H9 (cell line): ENCODE results near the gene KIF1A. TPM values are rescaled to one million over a fixed set of nuclear protein-coding genes. Genes with fewer than 3 reads are reported as not detected.

Experiments
- DNase-seq: peaks from one replicate; pipeline ENCODE4 v3.0.0-alpha.2; 2017
- H2AFZ ChIP-seq: one replicate; pipeline ENCODE4 v1.6.1; 2013; ENCODE audit warnings: mild to moderate bottlenecking, low read length, control low read depth, moderate library complexity
- H2AK5ac ChIP-seq: 2 replicates; pipeline ENCODE4 v1.6.1; 2013; ENCODE audit warnings: low read length, control low read depth, mixed read lengths; ENCODE audit not compliant: insufficient read length
- H2BK120ac ChIP-seq: one replicate; pipeline ENCODE4 v1.6.1; 2013; ENCODE audit warnings: low read depth, mild to moderate bottlenecking, low read length, control low read depth, inconsistent platforms; ENCODE audit not compliant: poor library complexity, severe bottlenecking
- H2BK12ac ChIP-seq: 2 replicates; pipeline ENCODE4 v1.6.1; 2013; ENCODE audit warnings: low read length, control low read depth, mixed read lengths, low read depth; ENCODE audit not compliant: insufficient read length
- H2BK15ac ChIP-seq: 2 replicates; pipeline ENCODE4 v1.6.1; 2013; ENCODE audit warnings: low read depth, low read length, control low read depth
- H2BK20ac ChIP-seq: one replicate; pipeline ENCODE4 v1.6.1; 2013; ENCODE audit warnings: low read depth, mild to moderate bottlenecking, low read length, control low read depth, inconsistent platforms; ENCODE audit not compliant: poor library complexity, severe bottlenecking
- H2BK5ac ChIP-seq: 2 replicates; pipeline ENCODE4 v1.6.1; 2013; ENCODE audit warnings: low read length, control low read depth, mixed read lengths; ENCODE audit not compliant: insufficient read length
- H3K14ac ChIP-seq: 2 replicates; pipeline ENCODE4 v1.6.1; 2013; ENCODE audit warnings: low read length, control low read depth; ENCODE audit not compliant: insufficient read depth
- H3K18ac ChIP-seq: 2 replicates; pipeline ENCODE4 v1.6.1; 2013; ENCODE audit warnings: low read depth, mild to moderate bottlenecking, mixed read lengths, low read length, control low read depth; ENCODE audit not compliant: insufficient read length
- H3K23ac ChIP-seq: 2 replicates; pipeline ENCODE4 v1.6.1; 2013; ENCODE audit warnings: low read length, control low read depth, mixed read lengths, low read depth; ENCODE audit not compliant: insufficient read length
- H3K23me2 ChIP-seq: 2 replicates; pipeline ENCODE4 v1.6.1; 2013; ENCODE audit warnings: low read depth, mild to moderate bottlenecking, mixed read lengths, low read length, control low read depth; ENCODE audit not compliant: insufficient read length, poor library complexity, severe bottlenecking
- H3K27ac ChIP-seq: 2 replicates; pipeline ENCODE4 v1.5.1; 2013; ENCODE audit warnings: low read length, control low read depth, mixed read lengths, low read depth; ENCODE audit not compliant: insufficient read length
- H3K27me3 ChIP-seq: 2 replicates; pipeline ENCODE4 v1.6.1; 2013; ENCODE audit warnings: low read length, control low read depth, inconsistent platforms; ENCODE audit not compliant: insufficient read depth
- H3K4ac ChIP-seq: 2 replicates; pipeline ENCODE4 v1.6.1; 2013; ENCODE audit warnings: low read depth, mild to moderate bottlenecking, control low read depth, inconsistent platforms, low read length, moderate library complexity
- H3K4me1 ChIP-seq: 2 replicates; pipeline ENCODE4 v1.6.1; 2013; ENCODE audit warnings: low read length, control low read depth, inconsistent platforms; ENCODE audit not compliant: insufficient read depth
- H3K4me2 ChIP-seq: 2 replicates; pipeline ENCODE4 v1.6.1; 2013; ENCODE audit warnings: low read length, control low read depth, mixed read lengths; ENCODE audit not compliant: insufficient read length, insufficient read depth
- H3K56ac ChIP-seq: 2 replicates; pipeline ENCODE4 v1.6.1; 2013; ENCODE audit warnings: low read depth, mild to moderate bottlenecking, mixed read lengths, low read length, control low read depth; ENCODE audit not compliant: insufficient read length
- H3K79me1 ChIP-seq: 2 replicates; pipeline ENCODE4 v1.6.1; 2013; ENCODE audit warnings: low read depth, mild to moderate bottlenecking, moderate library complexity, low read length, control low read depth, inconsistent platforms; ENCODE audit not compliant: insufficient read depth, poor library complexity, severe bottlenecking
- H3K79me2 ChIP-seq: 2 replicates; pipeline ENCODE4 v1.6.1; 2013; ENCODE audit warnings: low read length, control low read depth, inconsistent platforms; ENCODE audit not compliant: insufficient read depth
- H3K9ac ChIP-seq: 2 replicates; pipeline ENCODE4 v1.6.1; 2013; ENCODE audit warnings: low read length, control low read depth, mixed read lengths; ENCODE audit not compliant: insufficient read length; ENCODE audit errors: extremely low read depth
- H3K9me3 ChIP-seq: one replicate; pipeline ENCODE4 v1.6.1; 2013; ENCODE audit warnings: low read depth, low read length, inconsistent platforms; ENCODE audit not compliant: control insufficient read depth
- H3T11ph ChIP-seq: one replicate; pipeline ENCODE4 v1.6.1; 2013; ENCODE audit warnings: mild to moderate bottlenecking, low read length, control low read depth, inconsistent platforms
- H4K20me1 ChIP-seq: one replicate; pipeline ENCODE4 v1.6.1; 2013; ENCODE audit not compliant: control insufficient read depth, insufficient read length, insufficient read depth
- H4K5ac ChIP-seq: 2 replicates; pipeline ENCODE4 v1.6.1; 2013; ENCODE audit warnings: low read depth, mild to moderate bottlenecking, mixed read lengths, low read length, control low read depth; ENCODE audit not compliant: insufficient read length
- H4K8ac ChIP-seq: replicated peaks from 2 replicates; pipeline ENCODE4 v1.6.1; 2013; ENCODE audit warnings: low read length, control low read depth, mixed read lengths, low read depth; ENCODE audit not compliant: insufficient read length
- H4K91ac ChIP-seq: 2 replicates; pipeline ENCODE4 v1.6.1; 2013; ENCODE audit warnings: low read depth, mild to moderate bottlenecking, moderate library complexity, mixed read lengths, low read length, control low read depth; ENCODE audit not compliant: insufficient read length
- H3K27ac Mint-ChIP-seq, 3 experiments: 2 replicates in 2 of 3; 3 replicates in 1 of 3; pipeline ENCODE4 v1.8.0; 2020 to 2021; ENCODE audit warnings: mixed read lengths in 3 of 3, mild to moderate bottlenecking in 1 of 3, moderate library complexity in 1 of 3
- H3K27me3 Mint-ChIP-seq: 2 replicates; pipeline ENCODE4 v1.8.0; 2021; ENCODE audit warnings: low read depth, mild to moderate bottlenecking, moderate library complexity, mixed read lengths
- H3K36me3 Mint-ChIP-seq, 3 experiments: 2 replicates in 2 of 3; 3 replicates in 1 of 3; pipeline ENCODE4 v1.8.0; 2020 to 2021; ENCODE audit warnings: low read depth in 3 of 3, mixed read lengths in 3 of 3; ENCODE audit not compliant: insufficient read depth in 1 of 3
- H3K4me1 Mint-ChIP-seq, 2 experiments: 2 replicates each; pipeline ENCODE4 v1.8.0; 2020; ENCODE audit warnings: mixed read lengths in 2 of 2
- H3K4me3 Mint-ChIP-seq, 2 experiments: 2 replicates in 1 of 2; 3 replicates in 1 of 2; pipeline ENCODE4 v1.8.0; 2020 to 2021; ENCODE audit warnings: mild to moderate bottlenecking in 2 of 2, mixed read lengths in 2 of 2, moderate library complexity in 1 of 2
- H3K9me3 Mint-ChIP-seq, 2 experiments: 2 replicates in 1 of 2; 3 replicates in 1 of 2; pipeline ENCODE4 v1.8.0; 2020; ENCODE audit warnings: mild to moderate bottlenecking in 2 of 2, mixed read lengths in 2 of 2, moderate library complexity in 1 of 2
- CTCF ChIP-seq: fragments of 200-600 bp; sonication (generic); conservative IDR thresholded peaks from 3 replicates; pipeline ENCODE4 v1.8.0; 2021; ENCODE audit warnings: antibody characterized with exemption, mild to moderate bottlenecking
- WGBS: extraction: QIAGEN DNeasy Blood & Tissue Kit; methylation state at CpG from one replicate; pipeline ENCODE4 v1.1.7; 2013; ENCODE audit warnings: missing lambda C conversion rate, low lambda C conversion rate, mixed read lengths; ENCODE audit not compliant: insufficient read length; ENCODE audit errors: extremely low coverage; 5-methylcytosine and 5-hydroxymethylcytosine counted together
- total RNA-seq: library from RNA; stranded (reverse); gene quantifications from 2 replicates; pipeline ENCODE4 v1.2.1, GENCODE V29; 2021

The KIF1A gene
- total RNA-seq, 1 experiment from 2014 or later: 204 TPM

GRCh38 chr2:240767341-240767740, 52.7 kb downstream of the KIF1A start:
- H2BK20ac ChIP-seq: no peak overlapping the region
- TF ChIP-seq CTCF: no peak
- no peaks in the 10 kb centered on the region for H3K9me3 ChIP-seq
- Mint-ChIP-seq H3K36me3 (peaks cover 24 to 84% (median 83%) of the 10 kb centered on the region in 3 experiments; a peak in 6 of 7 replicates), H3K27ac (no peak overlapping the region; a peak in 1 of 7 replicates), H3K4me3 (no peak overlapping the region), H3K27me3 (no peaks in the 10 kb centered on the region), H3K9me3 (no peaks in the 10 kb centered on the region; a peak in 1 of 5 replicates), H3K4me1 (no peaks in the 10 kb centered on the region)
- H3T11ph ChIP-seq: no peak overlapping the region
- no peak overlapping the region for H4K91ac ChIP-seq
- no peak overlapping the region for H2BK5ac ChIP-seq
- H3K14ac ChIP-seq: no peak overlapping the region
- H3K9ac ChIP-seq: no peak overlapping the region
- H2AFZ ChIP-seq: no peak overlapping the region
- no peaks in the 10 kb centered on the region for H3K79me2 ChIP-seq
- no peak overlapping the region for H4K5ac ChIP-seq
- H3K4me1 ChIP-seq: no peaks in the 10 kb centered on the region
- H3K4me2 ChIP-seq: no peak overlapping the region
- H3K23ac ChIP-seq: no peak overlapping the region
- H4K8ac ChIP-seq: no peak overlapping the region
- H3K27me3 ChIP-seq: no peaks in the 10 kb centered on the region
- H3K4ac ChIP-seq: no peak overlapping the region
- H3K56ac ChIP-seq: no peak overlapping the region
- no peak overlapping the region for H2BK12ac ChIP-seq
- no peak overlapping the region for H2BK15ac ChIP-seq
- H4K20me1 ChIP-seq: no peaks in the 10 kb centered on the region
- no peaks in the 10 kb centered on the region for H3K79me1 ChIP-seq
- H3K23me2 ChIP-seq: no peaks in the 10 kb centered on the region
- no peak overlapping the region for H2BK120ac ChIP-seq
- no CpG with 5 or more reads among the region's 5 CpGs for WGBS
- no peak for DNase-seq
- no peak overlapping the region for H3K27ac ChIP-seq
- no peak overlapping the region for H3K18ac ChIP-seq
- no peak overlapping the region for H2AK5ac ChIP-seq
